GM18858 (cell line): ENCODE data around the gene POGLUT3.

Experiments used
- ATAC-seq: cut with Tn5 transposase; IDR thresholded peaks from one replicate; pipeline ENCODE4 v1.9.1; 2021; ENCODE audit not compliant: unreplicated experiment

Gene POGLUT3

GRCh38 chr11:108498046-108498815, at the start of gene POGLUT3:
Gene POGLUT3 (minus strand): TSS chr11:108498384. CDS start chr11:108498366, 18 bp downstream.
- peak; percentile 44 for ATAC-seq

- ATAC-seq = no peak
Measured at GRCh38 chr11:108545909-108546501, 47.8 kb upstream of the POGLUT3 start.

GRCh38 chr11:108543316-108543964, 45.3 kb upstream of the POGLUT3 start:
- ATAC-seq = no peak

- no peak for ATAC-seq
Measured at GRCh38 chr11:108541531-108541930, 43.3 kb upstream of the POGLUT3 start.

GRCh38 chr11:108538502-108538901, 40.3 kb upstream of the POGLUT3 start:
- no peak for ATAC-seq

GRCh38 chr11:108538022-108538424, 39.8 kb upstream of the POGLUT3 start:
- ATAC-seq = no peak

GRCh38 chr11:108536783-108537182, 38.6 kb upstream of the POGLUT3 start:
- ATAC-seq = no peak

GRCh38 chr11:108535384-108535955, 37.3 kb upstream of the POGLUT3 start:
- no peak for ATAC-seq

- ATAC-seq = no peak
Measured at GRCh38 chr11:108534274-108534882, 36.2 kb upstream of the POGLUT3 start.

GRCh38 chr11:108530426-108530825, 32.2 kb upstream of the POGLUT3 start:
- no peak for ATAC-seq

- ATAC-seq = no peak
Measured at GRCh38 chr11:108527382-108527781, 29.2 kb upstream of the POGLUT3 start.

GRCh38 chr11:108525161-108525560, 27.0 kb upstream of the POGLUT3 start:
- no peak for ATAC-seq

GRCh38 chr11:108524422-108524821, 26.2 kb upstream of the POGLUT3 start:
- ATAC-seq = no peak

GRCh38 chr11:108522318-108522717, 24.1 kb upstream of the POGLUT3 start:
- no peak for ATAC-seq

- no peak for ATAC-seq
Measured at GRCh38 chr11:108518581-108518980, 20.4 kb upstream of the POGLUT3 start.

GRCh38 chr11:108516125-108516524, 17.9 kb upstream of the POGLUT3 start:
- no peak for ATAC-seq

- no peak for ATAC-seq
Measured at GRCh38 chr11:108512708-108513107, 14.5 kb upstream of the POGLUT3 start.

GRCh38 chr11:108511851-108512474, 13.8 kb upstream of the POGLUT3 start:
- no peak for ATAC-seq

GRCh38 chr11:108508653-108509593, 10.7 kb upstream of the POGLUT3 start:
- ATAC-seq = no peak

- ATAC-seq = no peak
Measured at GRCh38 chr11:108501396-108501795, 3.2 kb upstream of the POGLUT3 start.
